GM12865 (cell line): Measurements from ENCODE around the gene COPS3.

Experiments
- DNase-seq: peaks from one replicate; pipeline ENCODE4 v3.0.0; 2010; ENCODE audit warnings: low read depth
- H3K4me3 ChIP-seq: 2 replicates; pipeline ENCODE4 v1.5.1; 2011; ENCODE audit warnings: mild to moderate bottlenecking, low read depth, low read length, control low read depth
- TF ChIP-seq, protein P1 (sequence below): IDR thresholded peaks from 2 replicates; pipeline ENCODE4 v1.5.1; 2011; ENCODE audit warnings: low read length, control low read depth, low read depth, inconsistent platforms; ENCODE audit not compliant: insufficient read depth; ENCODE audit errors: missing control alignments

COPS3 gene

DNA sequence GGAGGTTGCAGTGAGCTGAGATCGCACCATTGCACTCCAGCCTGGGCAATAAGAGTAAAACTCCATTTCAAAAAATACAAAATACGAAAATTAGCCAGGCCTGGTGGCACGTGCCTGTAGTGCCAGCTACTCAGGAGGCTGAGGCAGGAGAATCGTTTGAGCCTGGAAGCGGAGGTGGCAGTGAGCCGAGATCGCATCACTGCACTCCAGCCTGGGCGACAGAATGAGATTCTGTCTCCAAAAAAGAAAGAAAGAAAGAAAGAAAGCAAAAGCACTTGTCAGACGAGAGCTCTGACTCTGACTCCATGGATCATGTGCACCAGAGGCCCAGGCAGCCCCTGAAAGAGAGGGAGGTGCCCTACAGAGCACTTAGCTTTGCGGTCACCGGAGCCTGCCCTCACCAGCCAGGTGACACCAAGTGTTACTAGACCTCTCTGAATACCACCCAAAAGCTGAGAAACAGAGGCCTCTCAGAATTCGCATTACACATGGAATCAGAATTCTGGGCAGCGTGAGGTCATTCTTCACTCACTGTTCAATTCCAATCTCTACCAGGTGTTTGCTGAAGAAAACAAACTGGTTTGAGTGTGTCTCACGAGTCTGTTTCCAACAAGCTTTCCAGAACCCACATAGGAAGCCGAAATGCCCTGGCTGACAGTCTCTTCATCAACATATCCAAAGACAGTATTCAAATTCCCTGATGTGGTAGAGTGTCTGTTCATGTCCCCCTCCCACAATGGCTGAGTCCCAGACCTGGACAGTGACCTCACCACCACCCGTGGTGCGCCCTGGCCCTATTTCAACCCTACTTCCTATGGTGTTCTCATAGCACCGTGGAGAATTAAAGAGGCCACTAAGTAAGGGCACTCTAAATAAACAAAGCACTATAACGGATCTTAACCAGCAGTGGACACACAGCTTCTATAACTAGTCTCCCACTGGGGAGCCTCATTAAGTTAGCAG, 45.6 kb downstream of the COPS3 start:
- peak overlapping the region; percentile 91 for H3K4me3 ChIP-seq
- TF ChIP-seq, protein P1, sequence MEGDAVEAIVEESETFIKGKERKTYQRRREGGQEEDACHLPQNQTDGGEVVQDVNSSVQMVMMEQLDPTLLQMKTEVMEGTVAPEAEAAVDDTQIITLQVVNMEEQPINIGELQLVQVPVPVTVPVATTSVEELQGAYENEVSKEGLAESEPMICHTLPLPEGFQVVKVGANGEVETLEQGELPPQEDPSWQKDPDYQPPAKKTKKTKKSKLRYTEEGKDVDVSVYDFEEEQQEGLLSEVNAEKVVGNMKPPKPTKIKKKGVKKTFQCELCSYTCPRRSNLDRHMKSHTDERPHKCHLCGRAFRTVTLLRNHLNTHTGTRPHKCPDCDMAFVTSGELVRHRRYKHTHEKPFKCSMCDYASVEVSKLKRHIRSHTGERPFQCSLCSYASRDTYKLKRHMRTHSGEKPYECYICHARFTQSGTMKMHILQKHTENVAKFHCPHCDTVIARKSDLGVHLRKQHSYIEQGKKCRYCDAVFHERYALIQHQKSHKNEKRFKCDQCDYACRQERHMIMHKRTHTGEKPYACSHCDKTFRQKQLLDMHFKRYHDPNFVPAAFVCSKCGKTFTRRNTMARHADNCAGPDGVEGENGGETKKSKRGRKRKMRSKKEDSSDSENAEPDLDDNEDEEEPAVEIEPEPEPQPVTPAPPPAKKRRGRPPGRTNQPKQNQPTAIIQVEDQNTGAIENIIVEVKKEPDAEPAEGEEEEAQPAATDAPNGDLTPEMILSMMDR, result no peak
- DNase-seq, result no peak

DNA sequence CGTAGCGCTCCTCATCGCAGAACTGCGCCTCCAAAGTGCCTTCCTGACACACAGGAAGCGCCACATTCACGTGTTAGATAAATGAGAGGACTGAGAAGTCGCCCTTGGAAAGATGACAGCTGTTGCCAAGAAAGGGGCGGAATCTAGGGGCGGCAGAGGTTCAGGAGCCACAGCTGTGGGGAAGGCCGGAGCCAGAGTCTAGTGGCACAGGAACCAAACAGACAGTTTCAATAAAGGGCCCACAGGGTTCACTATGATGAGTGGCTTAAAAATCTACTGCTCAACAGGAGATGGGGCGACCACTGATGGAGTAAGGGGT, 48.8 kb downstream of the COPS3 start:
- TF ChIP-seq, protein P1, result no peak
- H3K4me3 ChIP-seq, result no peak overlapping the region
- DNase-seq, result no peak

DNA sequence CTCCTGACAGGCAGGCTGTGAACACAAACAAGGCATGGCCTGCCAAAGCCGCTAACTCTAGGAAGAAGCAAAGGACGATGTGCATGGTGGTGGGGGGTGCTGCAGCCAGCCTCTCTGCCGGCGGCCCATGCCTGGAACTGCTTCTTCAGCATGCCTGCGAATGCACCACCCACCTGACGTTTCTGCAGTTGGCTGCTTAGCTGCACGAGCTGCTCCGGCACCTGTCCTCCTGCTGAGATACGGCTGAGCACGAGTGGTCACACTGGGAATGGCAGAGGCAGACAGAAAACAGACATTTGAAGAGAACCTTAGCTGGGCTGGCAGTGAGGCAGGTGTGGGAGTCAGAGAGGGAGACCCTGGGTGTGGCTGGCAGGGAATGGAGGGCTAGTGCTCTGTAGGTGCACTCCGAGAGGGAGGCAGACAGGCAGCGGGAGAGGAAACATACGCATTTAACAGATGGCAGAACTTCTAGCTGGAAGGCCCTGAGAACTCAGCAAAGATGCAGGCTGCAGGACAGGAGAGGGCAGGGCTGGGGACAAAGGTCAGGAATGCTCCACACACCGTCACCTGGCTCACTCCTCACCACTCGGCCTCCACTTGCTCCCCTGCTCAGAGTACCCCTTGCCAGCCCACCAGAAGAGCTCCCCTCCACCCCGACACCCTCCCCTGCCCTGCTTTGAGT, 49.3 kb downstream of the COPS3 start:
- TF ChIP-seq, protein P1, result no peak
- no peak for DNase-seq
- H3K4me3 ChIP-seq, result no peak overlapping the region

DNA sequence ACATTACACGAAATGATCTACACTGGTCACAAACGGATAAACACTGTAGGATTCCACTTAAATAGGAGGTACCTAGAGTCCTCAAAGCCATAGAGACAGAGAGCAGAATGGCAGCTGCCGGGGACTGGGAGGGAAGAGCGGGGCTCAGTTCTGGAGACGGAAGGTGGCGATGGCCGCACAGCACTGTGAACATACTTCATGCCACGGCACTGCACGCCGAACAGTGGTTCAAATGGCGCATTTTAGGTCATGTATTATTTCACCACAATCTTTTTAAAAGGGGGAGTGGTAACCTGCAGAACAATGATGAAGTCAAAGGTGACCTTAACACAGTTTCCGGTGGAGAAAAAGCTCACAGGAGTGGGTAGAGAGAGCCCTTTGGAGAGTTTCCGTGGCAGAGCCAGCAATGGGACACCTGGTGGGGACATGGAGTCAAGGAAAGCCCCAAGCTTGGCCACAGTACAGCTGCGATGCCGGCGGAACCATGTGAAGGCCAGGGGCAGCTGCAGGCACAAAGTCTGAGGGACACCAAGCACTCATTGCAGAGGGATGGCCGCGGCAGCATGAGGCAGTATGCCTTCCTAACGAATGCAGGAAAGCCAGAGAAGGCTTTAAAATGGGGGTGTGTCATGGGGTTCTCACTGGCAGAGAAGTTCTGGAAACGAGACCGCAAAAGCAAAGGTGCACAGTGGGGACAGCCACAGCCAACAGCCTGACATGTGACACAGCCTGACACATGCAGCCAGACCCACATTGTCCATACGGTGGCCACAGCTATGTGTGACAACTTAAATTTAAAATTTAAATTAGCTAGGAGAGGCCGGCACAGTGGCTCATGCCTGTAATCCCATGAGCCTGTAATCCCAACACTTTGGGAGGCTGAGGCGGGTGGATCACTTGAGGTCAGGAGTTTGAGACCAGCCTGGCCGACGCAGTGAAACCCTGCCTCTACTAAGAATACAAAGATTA, 51.3 kb downstream of the COPS3 start:
- TF ChIP-seq, protein P1, result no peak
- no peak for DNase-seq

DNA sequence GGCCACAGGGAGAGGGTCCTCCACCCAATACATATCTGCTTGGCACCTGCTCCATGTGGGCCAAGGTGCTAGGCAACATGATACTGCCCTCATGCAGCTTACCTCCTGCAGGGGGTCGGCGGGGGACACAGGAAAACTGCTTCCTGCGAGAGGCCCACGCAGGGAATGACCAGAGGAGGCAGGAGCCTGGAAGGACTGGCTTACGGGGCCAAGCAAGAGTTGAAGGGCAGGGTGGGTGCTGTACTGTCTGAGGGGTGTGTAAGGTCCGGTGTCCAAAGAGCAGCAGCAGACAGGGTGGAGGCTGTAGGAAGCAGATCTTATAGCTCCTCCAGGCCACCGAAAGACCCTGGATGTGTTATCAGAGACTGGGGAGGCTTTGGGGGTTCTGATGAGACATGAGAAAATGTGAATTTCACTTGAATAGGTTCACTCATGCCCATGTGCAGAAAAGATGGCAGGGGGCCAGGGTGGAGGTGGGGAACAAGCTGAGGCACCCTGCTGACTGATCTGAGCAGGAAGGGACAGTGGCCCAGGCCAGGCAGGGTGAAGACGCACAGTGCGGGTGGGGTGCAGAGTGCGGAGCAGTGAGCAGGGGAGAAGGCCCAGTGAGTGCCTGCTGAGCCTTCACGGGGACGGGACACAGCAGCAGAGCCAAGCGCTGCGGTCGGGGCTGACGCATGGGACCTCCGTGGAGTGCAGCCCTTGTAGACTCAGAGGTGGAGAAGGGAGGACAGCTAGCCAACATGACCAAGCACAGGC, 52.3 kb downstream of the COPS3 start:
- TF ChIP-seq, protein P1, result no peak
- no peak overlapping the region for H3K4me3 ChIP-seq
- no peak for DNase-seq

More for the DNA sequence above, 51.3 kb downstream of the COPS3 start:
- H3K4me3 ChIP-seq, result no peak overlapping the region
